Lung (tissue), 12 donors: ENCODE results near the gene PARD3B. TPM values are rescaled to one million over a fixed set of nuclear protein-coding genes. Genes with fewer than 3 reads are reported as not detected.

Experiments
- ATAC-seq: fragments of 200-7000 bp; cut with Tn5 transposase; one replicate; pipeline ENCODE4 v1.9.1; 2020; ENCODE audit warnings: moderate number of reproducible peaks; ENCODE audit not compliant: insufficient read depth, low FRiP score
- DNase-seq, 3 donors: peaks; one replicate each; pipeline ENCODE4 v3.0.0-alpha.2; 2013 to 2017
- H3K27ac ChIP-seq, 2 donors: one replicate each; pipeline ENCODE4 v1.5.1; 2013; ENCODE audit warnings: mild to moderate bottlenecking in 2 of 2, moderate library complexity in 2 of 2, control low read depth in 1 of 2, inconsistent platforms in 1 of 2, low read depth in 1 of 2, low read length in 1 of 2
- H3K27me3 ChIP-seq, 3 donors: one replicate each; pipeline ENCODE4 v1.5.1; 2013; ENCODE audit warnings: low read length in 2 of 3; ENCODE audit not compliant: control insufficient read depth in 3 of 3, insufficient read depth in 3 of 3
- H3K36me3 ChIP-seq, 4 donors: one replicate each; pipeline ENCODE4 v1.5.1; 2013; ENCODE audit warnings: low read length in 4 of 4, mild to moderate bottlenecking in 1 of 4, moderate library complexity in 1 of 4; ENCODE audit not compliant: control insufficient read depth in 4 of 4, insufficient read depth in 4 of 4
- H3K4me1 ChIP-seq, 5 donors: one replicate each; pipeline ENCODE4 v1.5.1; 2013; ENCODE audit warnings: low read length in 5 of 5, mild to moderate bottlenecking in 2 of 5, moderate library complexity in 1 of 5; ENCODE audit not compliant: control insufficient read depth in 5 of 5, insufficient read depth in 5 of 5
- H3K4me3 ChIP-seq: one replicate; pipeline ENCODE4 v1.5.1; 2013; ENCODE audit warnings: mild to moderate bottlenecking, control low read depth, moderate library complexity
- H3K9ac ChIP-seq, 2 donors: one replicate each; pipeline ENCODE4 v1.5.1; 2013; ENCODE audit warnings: low read length in 2 of 2, control low read depth in 1 of 2; ENCODE audit not compliant: insufficient read depth in 1 of 2
- H3K9me3 ChIP-seq, 4 donors: one replicate each; pipeline ENCODE4 v1.5.1; 2013; ENCODE audit warnings: low read length in 3 of 4, mild to moderate bottlenecking in 1 of 4, moderate library complexity in 1 of 4; ENCODE audit not compliant: control insufficient read depth in 4 of 4, insufficient read depth in 3 of 4
- WGBS, 2 donors: extraction: QIAGEN DNeasy Blood & Tissue Kit; methylation state at CpG; one replicate each; pipeline ENCODE4 v1.1.7; 2013; 5-methylcytosine and 5-hydroxymethylcytosine counted together
- polyA plus RNA-seq, 2 donors: library from polyadenylated mRNA; stranded (reverse); fragments of 200-250 nt; gene quantifications; one replicate each; pipeline ENCODE4 v1.2.1, GENCODE V29; 2013
- total RNA-seq, 2 donors: library from RNA; depleted of rRNA in 1 of 2; stranded (reverse); fragments of >200 nt in 1 of 2; gene quantifications; one replicate each; pipeline ENCODE4 v1.2.1, GENCODE V29; 2014 to 2021
- TF ChIP-seq, protein P1 (sequence below): IDR thresholded peaks from 2 replicates; pipeline ENCODE4 v1.5.1; 2012; ENCODE audit warnings: mild to moderate bottlenecking; ENCODE audit errors: control extremely low read depth, extremely low read depth
- donor health status: control.
- donor health status: control.
- donor health status: Bipolar disorder and iron deficiency.
- donor health status: healthy.
- donor health status: DM: yes; HTN: yes; CAD: no.

PARD3B gene
- total and polyA plus RNA-seq, 4 donors = 2.4 to 38.7 (median 17.1) TPM

GRCh38 chr2:205585449-205586383 lies 1040.4 kb downstream of the PARD3B start:
- WGBS, 2 donors = 79% methylated on average over 10 of the region's 10 CpGs
- no peaks in the 10 kb centered on the region for H3K27me3 ChIP-seq
- DNase-seq = no peak
- H3K9me3 ChIP-seq = no peaks in the 10 kb centered on the region
- H3K4me1 ChIP-seq = no peaks in the 10 kb centered on the region
- H3K27ac ChIP-seq = no peak overlapping the region
- ATAC-seq = no peak
- no peak overlapping the region for H3K9ac ChIP-seq
- H3K4me3 ChIP-seq = no peak overlapping the region
- TF ChIP-seq, protein P1, sequence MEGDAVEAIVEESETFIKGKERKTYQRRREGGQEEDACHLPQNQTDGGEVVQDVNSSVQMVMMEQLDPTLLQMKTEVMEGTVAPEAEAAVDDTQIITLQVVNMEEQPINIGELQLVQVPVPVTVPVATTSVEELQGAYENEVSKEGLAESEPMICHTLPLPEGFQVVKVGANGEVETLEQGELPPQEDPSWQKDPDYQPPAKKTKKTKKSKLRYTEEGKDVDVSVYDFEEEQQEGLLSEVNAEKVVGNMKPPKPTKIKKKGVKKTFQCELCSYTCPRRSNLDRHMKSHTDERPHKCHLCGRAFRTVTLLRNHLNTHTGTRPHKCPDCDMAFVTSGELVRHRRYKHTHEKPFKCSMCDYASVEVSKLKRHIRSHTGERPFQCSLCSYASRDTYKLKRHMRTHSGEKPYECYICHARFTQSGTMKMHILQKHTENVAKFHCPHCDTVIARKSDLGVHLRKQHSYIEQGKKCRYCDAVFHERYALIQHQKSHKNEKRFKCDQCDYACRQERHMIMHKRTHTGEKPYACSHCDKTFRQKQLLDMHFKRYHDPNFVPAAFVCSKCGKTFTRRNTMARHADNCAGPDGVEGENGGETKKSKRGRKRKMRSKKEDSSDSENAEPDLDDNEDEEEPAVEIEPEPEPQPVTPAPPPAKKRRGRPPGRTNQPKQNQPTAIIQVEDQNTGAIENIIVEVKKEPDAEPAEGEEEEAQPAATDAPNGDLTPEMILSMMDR = no peak
- no peaks in the 10 kb centered on the region for H3K36me3 ChIP-seq

- no peak for ATAC-seq
- Histone ChIP-seq H3K27ac (no peak overlapping the region), H3K36me3 (no peaks in the 10 kb centered on the region), H3K27me3 (no peaks in the 10 kb centered on the region), H3K4me3 (no peak overlapping the region), H3K9me3 (no peaks in the 10 kb centered on the region), H3K9ac (no peak overlapping the region), H3K4me1 (no peaks in the 10 kb centered on the region)
- WGBS, 2 donors = 78 to 84% methylated on average over 5 of the region's 5 CpGs
- no peak for DNase-seq
- TF ChIP-seq, protein P1 = no peak
Measured at GRCh38 chr2:205586626-205587025, 1041.4 kb downstream of the PARD3B start.

DNA sequence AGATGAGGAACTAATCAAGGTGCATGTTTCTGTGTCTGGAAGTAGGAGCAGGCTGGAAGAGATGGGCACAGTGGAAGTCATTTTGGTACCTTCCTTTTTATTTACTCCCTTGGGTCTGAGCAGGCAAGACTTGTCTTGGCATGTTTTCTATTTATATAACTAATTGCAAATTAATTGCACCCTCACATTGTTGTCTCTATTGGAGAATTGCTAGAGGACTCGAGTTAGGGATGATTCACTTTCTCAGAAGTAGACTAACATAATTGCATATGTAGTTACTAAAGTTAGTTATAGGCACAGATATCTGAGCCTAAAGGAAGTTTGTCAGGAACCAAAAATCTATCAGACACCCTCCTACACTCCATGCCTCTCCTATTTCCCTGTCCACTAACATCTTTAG lies 1044.2 kb downstream of the PARD3B start:
- TF ChIP-seq, protein P1 = no peak
- 41 to 79% methylated on average over 1 of the region's 1 CpG for WGBS, 2 donors
- no peaks in the 10 kb centered on the region for H3K27me3 ChIP-seq

More for the DNA sequence above, 1044.2 kb downstream of the PARD3B start:
- no peak for DNase-seq
- no peak for ATAC-seq
- Histone ChIP-seq H3K9me3 (no peaks in the 10 kb centered on the region), H3K27ac (no peak overlapping the region), H3K4me1 (peaks cover 0 to 5% (median 0%) of the 10 kb centered on the region in 5 donors), H3K9ac (no peak overlapping the region), H3K36me3 (no peaks in the 10 kb centered on the region), H3K4me3 (no peak overlapping the region)
